Inflammatory macrophage treated with lipopolysaccharide for 1 hour (primary cell): ENCODE results near the gene FAM8A1.

ENCODE experiments used
- DNase-seq, 2 donors: peaks; one replicate each; pipeline ENCODE4 v3.0.0-alpha.2; 2020 to 2022

FAM8A1 gene

GRCh38 chr6:17602888-17603287 lies 2.8 kb downstream of the FAM8A1 start:
- no peak for DNase-seq

DNA sequence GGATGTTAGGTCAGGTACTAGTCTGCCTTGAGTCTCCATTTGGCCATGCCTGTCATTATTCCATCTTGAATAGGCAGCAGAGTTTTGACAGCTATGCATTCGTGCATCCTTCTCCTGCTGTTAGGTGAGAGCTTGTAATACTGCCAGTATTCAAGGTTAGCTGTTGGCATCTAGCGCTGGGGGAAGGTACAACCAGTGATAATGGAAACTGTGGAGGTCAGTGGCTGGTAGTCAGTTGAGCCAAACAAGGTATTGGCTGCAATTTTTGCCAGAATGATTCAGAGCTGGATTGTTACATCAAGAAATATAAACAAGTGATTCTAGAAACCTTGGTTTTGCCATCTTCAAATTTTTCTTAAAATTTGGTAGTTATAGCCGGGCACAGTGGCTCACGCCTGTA lies 6.5 kb downstream of the FAM8A1 start:
- no peak for DNase-seq

DNA sequence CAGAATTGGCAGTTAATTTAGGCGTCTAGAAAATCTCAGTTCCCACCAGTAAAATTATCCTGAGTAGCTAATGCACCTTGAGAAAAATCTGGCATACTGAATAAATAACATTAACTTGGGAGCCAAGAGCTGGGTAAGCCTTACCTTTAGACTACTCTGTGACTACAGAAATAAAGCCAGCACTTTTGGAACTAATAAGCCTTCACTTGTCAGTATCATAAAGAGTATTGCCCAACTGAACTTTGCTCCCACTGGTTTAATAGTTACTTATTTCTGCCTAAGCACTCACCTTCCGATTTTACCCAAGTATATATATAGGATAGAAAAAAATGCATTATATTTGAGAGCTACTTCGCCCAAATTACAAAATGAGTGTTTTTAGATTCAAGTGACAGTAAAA lies 10.7 kb downstream of the FAM8A1 start:
- no peak for DNase-seq

- no peak for DNase-seq
Observed at GRCh38 chr6:17612048-17612447, 11.9 kb downstream of the FAM8A1 start.

DNA sequence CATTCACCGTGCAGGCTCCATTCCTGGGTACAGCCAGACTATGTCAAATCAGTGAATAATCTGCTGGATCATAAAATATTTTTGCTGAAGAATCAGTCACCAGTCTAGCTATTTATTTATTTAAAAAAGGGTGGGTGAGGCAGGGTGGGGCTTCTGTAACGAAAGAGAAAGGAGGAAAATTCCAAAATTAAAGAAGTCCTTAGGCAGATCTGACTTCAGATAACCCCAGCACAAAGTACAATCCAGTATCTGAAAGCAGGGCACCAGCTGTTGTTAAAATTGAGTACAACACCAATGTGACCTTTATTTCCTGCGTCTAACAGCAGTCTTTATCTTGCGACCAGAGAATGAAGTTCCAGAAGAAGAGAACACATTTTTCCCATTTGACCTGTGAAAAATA lies 15.7 kb downstream of the FAM8A1 start:
- no peak for DNase-seq

DNA sequence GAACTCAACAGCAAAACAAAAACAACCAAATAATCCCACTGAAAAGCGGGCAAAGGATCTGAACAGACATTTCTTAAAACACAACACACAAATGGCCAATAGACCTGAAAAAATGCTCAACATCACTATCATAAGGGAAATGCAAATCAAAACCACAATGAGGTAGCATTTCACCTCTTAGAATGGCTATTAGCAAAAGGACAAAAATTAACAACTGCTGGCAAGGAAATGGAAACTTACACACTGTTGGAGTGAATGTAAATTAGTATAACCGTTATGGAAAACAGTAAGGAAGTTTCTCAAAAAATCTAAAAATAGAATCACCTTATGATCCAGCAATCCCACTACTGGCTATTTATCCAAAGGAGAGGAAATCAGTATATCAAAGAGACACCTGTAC lies 20.9 kb downstream of the FAM8A1 start:
- no peak for DNase-seq

DNA sequence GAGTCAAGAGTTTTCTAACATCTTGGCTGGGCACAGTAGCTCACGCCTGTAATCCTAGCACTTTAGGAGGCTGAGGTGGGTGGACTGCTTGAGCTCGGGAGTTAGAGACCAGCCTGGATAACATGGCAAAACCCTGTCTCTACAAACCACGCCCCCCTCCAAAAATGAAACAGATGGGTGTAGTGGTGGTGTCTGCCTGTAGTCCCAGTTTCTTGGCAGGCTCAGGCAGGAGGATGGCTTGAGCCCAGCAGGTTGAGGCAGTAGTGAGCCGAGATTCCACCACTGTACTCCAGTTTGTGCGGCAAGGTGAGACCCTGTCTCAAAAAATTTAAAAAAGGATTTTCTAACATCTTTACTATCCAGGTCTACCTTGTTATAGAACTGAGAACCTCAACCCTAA lies 22.0 kb downstream of the FAM8A1 start:
- no peak for DNase-seq

DNA sequence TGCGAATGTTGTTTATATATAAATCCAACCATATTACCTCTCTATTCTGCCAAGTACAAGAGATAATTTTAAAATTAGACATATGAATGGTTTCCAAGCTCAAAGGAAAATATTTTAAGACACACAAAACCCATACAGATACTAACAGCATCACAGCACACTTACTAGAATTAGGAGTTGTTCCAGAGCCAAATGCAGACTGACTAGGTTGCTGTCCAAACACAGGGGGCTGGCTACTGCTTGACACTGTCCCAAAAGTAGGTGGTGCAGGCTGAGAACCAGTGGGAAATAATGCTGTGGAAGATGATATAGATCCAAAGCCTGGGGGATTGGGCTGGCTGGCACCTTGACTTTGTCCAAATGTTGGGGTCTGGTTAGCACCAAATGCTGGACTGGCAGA lies 24.3 kb downstream of the FAM8A1 start:
- no peak for DNase-seq

GRCh38 chr6:17628873-17629272 lies 28.8 kb downstream of the FAM8A1 start:
- no peak for DNase-seq

DNA sequence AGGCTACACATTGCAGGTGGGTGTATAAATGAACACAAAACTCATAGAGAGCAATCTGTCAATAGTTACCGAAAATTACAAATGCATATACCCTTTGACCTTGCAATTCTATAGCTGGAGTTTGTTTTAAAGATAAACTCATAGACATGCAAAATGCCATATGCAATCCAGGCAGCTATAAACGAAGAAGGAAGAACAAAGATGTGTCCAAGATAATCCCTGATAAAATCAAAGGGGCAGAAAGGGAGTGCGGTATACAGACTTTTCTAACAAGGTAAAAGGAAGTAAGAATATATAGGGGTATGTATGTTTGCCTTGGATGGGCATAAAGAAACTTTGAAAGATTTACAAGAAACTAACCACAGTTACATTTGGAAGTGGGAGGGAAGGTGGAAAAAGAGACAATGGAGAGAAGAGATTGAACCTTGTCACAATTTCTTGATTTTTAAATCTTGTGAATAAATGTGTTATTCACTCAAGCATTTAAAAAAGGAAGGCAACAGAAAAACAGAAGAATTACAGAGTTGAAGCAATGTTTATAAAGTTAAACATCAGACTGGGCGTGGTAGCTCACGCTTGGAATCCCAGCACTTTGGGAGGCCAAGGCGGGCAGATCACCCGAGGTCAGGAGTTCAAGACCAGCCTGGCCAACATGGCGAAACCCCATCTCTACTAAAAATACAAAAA lies 29.9 kb downstream of the FAM8A1 start:
- no peak for DNase-seq

- DNase-seq: no peak
Observed at GRCh38 chr6:17630511-17631073, 30.5 kb downstream of the FAM8A1 start.

GRCh38 chr6:17632934-17633333 lies 32.8 kb downstream of the FAM8A1 start:
- no peak for DNase-seq

DNA sequence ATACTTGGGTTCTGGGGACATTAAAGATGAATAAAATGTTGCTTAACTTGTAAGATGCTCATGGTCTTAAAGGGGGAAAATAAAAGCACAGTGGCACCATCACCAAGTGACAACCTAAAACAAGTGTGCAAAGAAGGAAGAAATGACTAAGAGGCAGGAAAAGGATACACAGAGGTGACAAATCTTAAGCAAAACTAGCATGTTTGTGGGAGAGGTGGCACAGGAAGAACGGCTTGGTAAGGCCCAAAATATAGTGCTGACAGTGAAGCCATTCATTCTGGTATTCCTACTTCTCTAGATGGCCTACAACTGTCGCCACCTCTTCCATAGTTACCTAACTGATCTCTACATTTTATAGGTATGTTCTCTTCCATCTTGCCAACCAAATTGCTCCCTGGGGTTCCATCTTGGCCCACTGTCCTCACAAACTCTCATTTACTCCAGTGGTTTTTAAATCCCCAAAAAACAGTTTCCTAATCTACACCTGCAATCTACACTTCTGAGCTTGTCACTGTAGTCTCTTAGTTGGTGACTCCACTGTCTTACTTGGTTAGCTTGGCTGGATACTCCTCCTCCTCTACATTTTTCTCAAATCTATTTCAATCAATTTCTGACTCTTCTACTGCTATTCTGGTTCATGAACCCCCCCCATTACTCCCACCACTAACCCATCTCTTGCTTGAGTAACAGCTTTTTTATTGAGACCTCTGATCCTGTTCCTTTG lies 33.5 kb downstream of the FAM8A1 start:
- DNase-seq: no peak

- no peak for DNase-seq
Observed at GRCh38 chr6:17635568-17635967, 35.5 kb downstream of the FAM8A1 start.

- DNase-seq: no peak
Observed at GRCh38 chr6:17638212-17638715, 38.2 kb downstream of the FAM8A1 start.

- peak; percentile 47 to 52 for DNase-seq
Observed at GRCh38 chr6:17640477-17640917, 40.4 kb downstream of the FAM8A1 start.

DNA sequence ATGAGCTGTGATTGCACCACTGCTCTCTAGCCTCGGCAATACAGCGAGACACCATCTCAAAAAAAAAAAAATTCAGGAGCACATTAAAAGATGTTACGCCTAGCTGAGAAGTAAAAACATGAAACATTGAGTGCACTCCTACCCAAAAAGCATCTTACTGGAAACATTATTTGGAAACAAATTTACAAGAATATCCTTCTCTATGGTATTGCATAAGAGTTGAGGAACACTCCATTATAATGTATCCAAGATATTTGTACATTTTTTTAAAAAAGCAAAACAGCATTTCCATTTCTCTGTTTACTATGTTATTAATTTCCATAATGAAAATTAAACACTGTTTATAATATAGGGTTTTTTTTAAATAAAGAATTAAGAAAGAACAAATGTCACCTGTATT lies 48.6 kb downstream of the FAM8A1 start:
- no peak for DNase-seq

- no peak for DNase-seq
Observed at GRCh38 chr6:17650656-17651309, 50.7 kb downstream of the FAM8A1 start.

- DNase-seq: no peak
Observed at GRCh38 chr6:17653198-17653882, 53.2 kb downstream of the FAM8A1 start.

DNA sequence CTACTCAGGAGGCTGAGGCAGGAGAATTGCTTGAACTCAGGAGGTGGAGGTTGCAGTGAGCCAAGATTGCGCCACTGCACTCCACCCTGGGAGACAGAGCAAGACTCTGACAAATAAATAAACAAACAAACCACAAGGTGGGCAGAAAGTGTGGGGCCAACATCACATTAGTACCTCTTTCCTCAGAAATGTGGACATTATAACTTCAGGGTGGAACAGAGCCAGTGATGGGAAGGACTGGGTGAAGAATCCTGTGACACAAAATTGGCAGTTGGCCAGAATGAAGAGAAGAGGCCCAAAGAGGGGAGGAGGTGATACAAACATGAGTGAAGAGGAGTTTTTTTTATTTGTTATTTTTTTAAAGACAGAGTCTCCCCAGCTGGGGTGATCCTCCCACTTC lies 56.0 kb downstream of the FAM8A1 start:
- DNase-seq: no peak

DNA sequence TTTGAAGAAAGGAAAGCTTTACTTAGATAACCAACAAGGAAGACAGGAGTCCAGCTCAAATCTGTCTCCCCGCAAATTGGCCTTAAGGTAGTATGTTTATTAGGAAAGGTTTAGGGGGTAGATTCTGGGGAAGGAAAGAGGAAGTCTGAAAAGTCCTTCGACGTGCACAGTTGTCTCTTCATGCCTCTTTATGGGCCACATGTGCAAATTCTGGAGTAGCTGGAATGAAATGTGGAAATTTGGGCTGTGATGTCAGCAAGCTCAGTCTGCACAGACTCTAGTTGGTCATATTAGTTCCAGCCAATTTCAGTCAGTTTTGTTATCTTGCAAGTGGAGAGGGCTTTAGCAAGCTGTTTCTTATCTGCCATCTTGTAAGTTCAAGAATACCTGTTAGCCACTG lies 56.5 kb downstream of the FAM8A1 start:
- peak in 1 of 2 donors; percentile 5 for DNase-seq
